ENCODE data around the gene GOLT1A. TPM values are rescaled to one million over a fixed set of nuclear protein-coding genes. Genes with fewer than 3 reads are reported as not detected.

GOLT1A gene
- total RNA-seq, 1 donor = not detected

- Histone ChIP-seq H3K9me3 (ENCODE audit: low read depth, low read length) (peaks cover 5% of the 10 kb centered on the region), H3K4me2 (ENCODE audit: insufficient read depth, low read length) (no peak within 1 kb of the TSS), H3K36me3 (ENCODE audit: insufficient read depth, low read length) (no peaks in the 10 kb centered on the region), H3K79me2 (ENCODE audit: insufficient read depth, low read length) (no peaks in the 10 kb centered on the region), H3K4me3 (ENCODE audit: insufficient read depth, low read length) (no peak within 1 kb of the TSS), H4K20me1 (ENCODE audit: insufficient read depth, low read length) (no peaks in the 10 kb centered on the region), H2AFZ (ENCODE audit: low read length) (no peak within 1 kb of the TSS), H3K4me1 (ENCODE audit: insufficient read depth, low read length) (no peaks in the 10 kb centered on the region), H3K27me3 (ENCODE audit: insufficient read depth, low read length) (peaks cover 4% of the 10 kb centered on the region), H3K27ac (ENCODE audit: low read depth, low read length) (no peak within 1 kb of the TSS)
- no peak for DNase-seq (ENCODE audit: insufficient read length, low spot score, missing footprints)
- no peak for TF ChIP-seq CTCF (IDR thresholded peaks at IDR 0.05; ENCODE audit: extremely low read depth, low read depth, low read length)
Observed at GRCh38 chr1:204166219-204166618, 47.6 kb downstream of the GOLT1A start, which contains the start of gene REN. Gene REN (minus strand): TSS chr1:204166337. CDS start chr1:204166293, 44 bp downstream.

- DNase-seq (ENCODE audit: insufficient read length, low spot score, missing footprints) = peak; percentile 97
- Histone ChIP-seq H3K27me3 (ENCODE audit: insufficient read depth, low read length) (peaks cover 4% of the 10 kb centered on the region), H3K4me2 (ENCODE audit: insufficient read depth, low read length) (no peak overlapping the region), H3K36me3 (ENCODE audit: insufficient read depth, low read length) (no peaks in the 10 kb centered on the region), H3K9me3 (ENCODE audit: low read depth, low read length) (no peaks in the 10 kb centered on the region), H3K27ac (ENCODE audit: low read depth, low read length) (no peak overlapping the region), H2AFZ (ENCODE audit: low read length) (no peak overlapping the region), H3K4me3 (ENCODE audit: insufficient read depth, low read length) (no peak overlapping the region), H3K4me1 (ENCODE audit: insufficient read depth, low read length) (no peaks in the 10 kb centered on the region), H4K20me1 (ENCODE audit: insufficient read depth, low read length) (no peaks in the 10 kb centered on the region), H3K79me2 (ENCODE audit: insufficient read depth, low read length) (no peaks in the 10 kb centered on the region)
- peak; percentile 99 for TF ChIP-seq CTCF (IDR thresholded peaks at IDR 0.05; ENCODE audit: extremely low read depth, low read depth, low read length)
Observed at GRCh38 chr1:204162494-204163074, 51.2 kb downstream of the GOLT1A start.

GRCh38 chr1:204161609-204162493 is 51.9 kb downstream of the GOLT1A start:
- Histone ChIP-seq H3K79me2 (ENCODE audit: insufficient read depth, low read length) (no peaks in the 10 kb centered on the region), H3K27ac (ENCODE audit: low read depth, low read length) (no peak overlapping the region), H3K27me3 (ENCODE audit: insufficient read depth, low read length) (peaks cover 4% of the 10 kb centered on the region), H3K36me3 (ENCODE audit: insufficient read depth, low read length) (no peaks in the 10 kb centered on the region), H3K4me3 (ENCODE audit: insufficient read depth, low read length) (no peak overlapping the region), H3K9me3 (ENCODE audit: low read depth, low read length) (no peaks in the 10 kb centered on the region), H3K4me2 (ENCODE audit: insufficient read depth, low read length) (no peak overlapping the region), H2AFZ (ENCODE audit: low read length) (no peak overlapping the region), H3K4me1 (ENCODE audit: insufficient read depth, low read length) (no peaks in the 10 kb centered on the region), H4K20me1 (ENCODE audit: insufficient read depth, low read length) (no peaks in the 10 kb centered on the region)
- no peak for DNase-seq (ENCODE audit: insufficient read length, low spot score, missing footprints)
- no peak for TF ChIP-seq CTCF (IDR thresholded peaks at IDR 0.05; ENCODE audit: extremely low read depth, low read depth, low read length)

GRCh38 chr1:204157962-204158361 is 55.8 kb downstream of the GOLT1A start:
- no peaks in the 10 kb centered on the region for H4K20me1 ChIP-seq (ENCODE audit: insufficient read depth, low read length)
- H3K27ac ChIP-seq (ENCODE audit: low read depth, low read length) = no peak overlapping the region
- DNase-seq (ENCODE audit: insufficient read length, low spot score, missing footprints) = no peak
- no peak for TF ChIP-seq CTCF (IDR thresholded peaks at IDR 0.05; ENCODE audit: extremely low read depth, low read depth, low read length)
- peaks cover 20% of the 10 kb centered on the region for H3K27me3 ChIP-seq (ENCODE audit: insufficient read depth, low read length)
- no peaks in the 10 kb centered on the region for H3K4me1 ChIP-seq (ENCODE audit: insufficient read depth, low read length)
- no peak overlapping the region for H2AFZ ChIP-seq (ENCODE audit: low read length)
- no peak overlapping the region for H3K4me2 ChIP-seq (ENCODE audit: insufficient read depth, low read length)
- no peaks in the 10 kb centered on the region for H3K9me3 ChIP-seq (ENCODE audit: low read depth, low read length)
- H3K79me2 ChIP-seq (ENCODE audit: insufficient read depth, low read length) = no peaks in the 10 kb centered on the region
- no peaks in the 10 kb centered on the region for H3K36me3 ChIP-seq (ENCODE audit: insufficient read depth, low read length)
- no peak overlapping the region for H3K4me3 ChIP-seq (ENCODE audit: insufficient read depth, low read length)

All from osteoblast (primary cell).